Measurements from ENCODE around the gene ZNF169. TPM values are rescaled to one million over a fixed set of nuclear protein-coding genes. Genes with fewer than 3 reads are reported as not detected.
"Not testable (repeated sequence)": the region's sequence is repeated elsewhere in the genome, so short reads cannot be mapped to it uniquely, and the experiment has no call there.

Gene ZNF169
- total RNA-seq, result 10 to 100 TPM in 1 of 2 donors, 1 to 10 TPM in 1; 6.3 to 15.5 TPM

GRCh38 chr9:94259077-94259862 lies at the start of gene ZNF169:
Gene ZNF169, plus strand, starts transcription at chr9:94259298. Its CDS starts 19,515 bp downstream, at chr9:94278813.
- peak within 1 kb of the TSS; percentile 89 to 99 for H3K27ac Mint-ChIP-seq
- H3K27me3 Mint-ChIP-seq, result peaks cover 10 to 21% of the 10 kb centered on the region in 2 donors
- ATAC-seq (peak; percentile 100), DNase-seq (ENCODE audit: low spot score) (peak; percentile 94)
- no peaks in the 10 kb centered on the region for H3K9me3 Mint-ChIP-seq
- peaks cover 15 to 23% of the 10 kb centered on the region in 2 donors for H3K4me1 Mint-ChIP-seq (ENCODE audit: low read depth in 2 of 2)
- H3K36me3 Mint-ChIP-seq, result no peaks in the 10 kb centered on the region
- peak within 1 kb of the TSS; percentile 99 for H3K4me3 Mint-ChIP-seq

- Mint-ChIP-seq H3K4me3 (no peak overlapping the region), H3K27ac (no peak overlapping the region), H3K9me3 (no peaks in the 10 kb centered on the region), H3K27me3 (peaks cover 10 to 25% of the 10 kb centered on the region in 2 donors), H3K4me1 (ENCODE audit: low read depth in 2 of 2) (peaks cover 4 to 5% of the 10 kb centered on the region in 2 donors), H3K36me3 (no peaks in the 10 kb centered on the region)
- ATAC-seq, result no peak
- no peak for DNase-seq (ENCODE audit: low spot score)
Observed at GRCh38 chr9:94210616-94211603, 48.2 kb upstream of the ZNF169 start.

- H3K36me3 Mint-ChIP-seq, result no peaks in the 10 kb centered on the region
- ATAC-seq, result peak in 1 of 2 donors; percentile 34
- no peak for DNase-seq (ENCODE audit: low spot score)
- H3K9me3 Mint-ChIP-seq, result no peaks in the 10 kb centered on the region
- peaks cover 12 to 24% of the 10 kb centered on the region in 2 donors for H3K27me3 Mint-ChIP-seq
- no peak overlapping the region for H3K27ac Mint-ChIP-seq
- no peak overlapping the region for H3K4me3 Mint-ChIP-seq
- H3K4me1 Mint-ChIP-seq (ENCODE audit: low read depth in 2 of 2), result peaks cover 4 to 5% of the 10 kb centered on the region in 2 donors
Observed at GRCh38 chr9:94212091-94212490, 47.0 kb upstream of the ZNF169 start.

GRCh38 chr9:94212531-94212930 lies 46.6 kb upstream of the ZNF169 start:
- Mint-ChIP-seq H3K9me3 (no peaks in the 10 kb centered on the region), H3K27ac (no peak overlapping the region)

GRCh38 chr9:94213511-94214124 lies 45.5 kb upstream of the ZNF169 start:
- Mint-ChIP-seq H3K27ac (peak overlapping the region in 1 of 2 donors; percentile 22), H3K36me3 (no peaks in the 10 kb centered on the region), H3K9me3 (no peaks in the 10 kb centered on the region), H3K4me3 (peak overlapping the region; percentile 1), H3K27me3 (peaks cover 12 to 16% of the 10 kb centered on the region in 2 donors), H3K4me1 (ENCODE audit: low read depth in 2 of 2) (peaks cover 4 to 5% of the 10 kb centered on the region in 2 donors)
- ATAC-seq (peak; percentile 88), DNase-seq (ENCODE audit: low spot score) (peak; percentile 82)

More at GRCh38 chr9:94212531-94212930, 46.6 kb upstream of the ZNF169 start:
- H3K27me3 Mint-ChIP-seq, result peaks cover 10 to 20% of the 10 kb centered on the region in 2 donors
- ATAC-seq (no peak), DNase-seq (ENCODE audit: low spot score) (no peak)
- peaks cover 4 to 5% of the 10 kb centered on the region in 2 donors for H3K4me1 Mint-ChIP-seq (ENCODE audit: low read depth in 2 of 2)
- no peaks in the 10 kb centered on the region for H3K36me3 Mint-ChIP-seq
- H3K4me3 Mint-ChIP-seq, result no peak overlapping the region

- no peaks in the 10 kb centered on the region for H3K36me3 Mint-ChIP-seq
- DNase-seq (ENCODE audit: low spot score), result no peak
- no peak overlapping the region for H3K27ac Mint-ChIP-seq
- H3K4me3 Mint-ChIP-seq, result no peak overlapping the region
- ATAC-seq, result no peak
- peaks cover 13 to 20% of the 10 kb centered on the region in 2 donors for H3K27me3 Mint-ChIP-seq
- H3K9me3 Mint-ChIP-seq, result peaks cover 3% of the 10 kb centered on the region
- H3K4me1 Mint-ChIP-seq (ENCODE audit: low read depth in 2 of 2), result no peaks in the 10 kb centered on the region
Observed at GRCh38 chr9:94222870-94223269, 36.2 kb upstream of the ZNF169 start.

- DNase-seq (ENCODE audit: low spot score); H3K4me3 Mint-ChIP-seq; H3K27ac Mint-ChIP-seq; H3K9me3 Mint-ChIP-seq; H3K36me3 Mint-ChIP-seq; H3K4me1 Mint-ChIP-seq (ENCODE audit: low read depth in 2 of 2); ATAC-seq: not testable (repeated sequence)
- H3K27me3 Mint-ChIP-seq, result peaks cover 24% of the 10 kb centered on the region in 2 donors
Observed at GRCh38 chr9:94225413-94225812, 33.7 kb upstream of the ZNF169 start.

GRCh38 chr9:94228616-94229015 lies 30.5 kb upstream of the ZNF169 start:
- Mint-ChIP-seq H3K27me3 (peaks cover 23 to 49% of the 10 kb centered on the region in 2 donors), H3K4me1 (ENCODE audit: low read depth in 2 of 2) (no peaks in the 10 kb centered on the region), H3K36me3 (peaks cover 7% of the 10 kb centered on the region), H3K27ac (no peak overlapping the region), H3K9me3 (peaks cover 3% of the 10 kb centered on the region), H3K4me3 (no peak overlapping the region)
- DNase-seq (ENCODE audit: low spot score), result no peak
- no peak for ATAC-seq

GRCh38 chr9:94232428-94232827 lies 26.7 kb upstream of the ZNF169 start:
- Mint-ChIP-seq H3K27ac (no peak overlapping the region), H3K4me3 (no peak overlapping the region), H3K36me3 (peaks cover 7% of the 10 kb centered on the region), H3K4me1 (ENCODE audit: low read depth in 2 of 2) (no peaks in the 10 kb centered on the region), H3K27me3 (peaks cover 14 to 53% of the 10 kb centered on the region in 2 donors), H3K9me3 (no peaks in the 10 kb centered on the region)
- no peak for DNase-seq (ENCODE audit: low spot score)
- ATAC-seq, result no peak

GRCh38 chr9:94241098-94241497 lies 18.0 kb upstream of the ZNF169 start:
- not testable (repeated sequence) for H3K4me3 Mint-ChIP-seq; H3K4me1 Mint-ChIP-seq (ENCODE audit: low read depth in 2 of 2); H3K27ac Mint-ChIP-seq; H3K9me3 Mint-ChIP-seq; ATAC-seq; DNase-seq (ENCODE audit: low spot score); H3K36me3 Mint-ChIP-seq
- peaks cover 14 to 17% of the 10 kb centered on the region in 2 donors for H3K27me3 Mint-ChIP-seq

- no peak for DNase-seq (ENCODE audit: low spot score)
- H3K4me1 Mint-ChIP-seq (ENCODE audit: low read depth in 2 of 2), result no peaks in the 10 kb centered on the region
- peaks cover 17% of the 10 kb centered on the region in 2 donors for H3K27me3 Mint-ChIP-seq
- H3K9me3 Mint-ChIP-seq, result no peaks in the 10 kb centered on the region
- no peaks in the 10 kb centered on the region for H3K36me3 Mint-ChIP-seq
- ATAC-seq, result no peak
- no peak overlapping the region for H3K27ac Mint-ChIP-seq
- H3K4me3 Mint-ChIP-seq, result no peak overlapping the region
Observed at GRCh38 chr9:94245651-94246050, 13.4 kb upstream of the ZNF169 start.

GRCh38 chr9:94250456-94250855 lies 8.6 kb upstream of the ZNF169 start:
- no peaks in the 10 kb centered on the region for H3K9me3 Mint-ChIP-seq
- H3K36me3 Mint-ChIP-seq, result no peaks in the 10 kb centered on the region
- no peak overlapping the region for H3K4me3 Mint-ChIP-seq
- H3K27me3 Mint-ChIP-seq, result peaks cover 0 to 10% of the 10 kb centered on the region in 2 donors
- ATAC-seq, result no peak
- DNase-seq (ENCODE audit: low spot score), result no peak
- H3K27ac Mint-ChIP-seq, result no peak overlapping the region
- no peaks in the 10 kb centered on the region for H3K4me1 Mint-ChIP-seq (ENCODE audit: low read depth in 2 of 2)

GRCh38 chr9:94256007-94256406 lies 3.1 kb upstream of the ZNF169 start:
- peaks cover 9 to 13% of the 10 kb centered on the region in 2 donors for H3K4me1 Mint-ChIP-seq (ENCODE audit: low read depth in 2 of 2)
- no peak overlapping the region for H3K27ac Mint-ChIP-seq
- no peak for ATAC-seq
- no peak for DNase-seq (ENCODE audit: low spot score)
- no peak overlapping the region for H3K4me3 Mint-ChIP-seq
- H3K36me3 Mint-ChIP-seq, result no peaks in the 10 kb centered on the region
- H3K9me3 Mint-ChIP-seq, result no peaks in the 10 kb centered on the region
- peaks cover 10 to 21% of the 10 kb centered on the region in 2 donors for H3K27me3 Mint-ChIP-seq
